A549 (cell line): ENCODE results near the gene TEAD3.

ENCODE experiments used
- CTCF ChIP-seq: fragments of >200 bp; sonication (Bioruptor Twin); formaldehyde crosslinking; IDR thresholded peaks from 3 replicates; pipeline ENCODE4 v1.5.1; 2016
- KDM1A ChIP-seq: fragments of 200-600 bp; sonication (generic); IDR thresholded peaks from 2 replicates; pipeline ENCODE4 v1.6.1; 2016; ENCODE audit warnings: low read depth, mild to moderate bottlenecking
- PBX3 ChIP-seq: IDR thresholded peaks from 2 replicates; pipeline ENCODE4 v1.6.1; 2012

- TF ChIP-seq CTCF, result no peak
- TF ChIP-seq KDM1A, result no peak
- no peak for TF ChIP-seq PBX3
These were observed 21.3 kb downstream of the TEAD3 start for GRCh38 chr6:35475573-35475972.
